Glutamatergic neuron (in vitro differentiated cells): ENCODE results near the gene TSSK6. TPM values are rescaled to one million over a fixed set of nuclear protein-coding genes. Genes with fewer than 3 reads are reported as not detected.

Experiments used
- DNase-seq: peaks from one replicate; pipeline ENCODE4 v3.0.0; 2022
- H3K27ac Mint-ChIP-seq: one replicate; pipeline ENCODE4 v1.8.0; 2020; ENCODE audit warnings: mild to moderate bottlenecking, mixed read lengths, inconsistent platforms; ENCODE audit not compliant: unreplicated experiment
- H3K27me3 Mint-ChIP-seq: one replicate; pipeline ENCODE4 v1.8.0; 2020; ENCODE audit warnings: mild to moderate bottlenecking, moderate library complexity, mixed read lengths, inconsistent platforms; ENCODE audit not compliant: unreplicated experiment
- H3K36me3 Mint-ChIP-seq: one replicate; pipeline ENCODE4 v1.8.0; 2020; ENCODE audit warnings: mild to moderate bottlenecking, mixed read lengths, inconsistent platforms; ENCODE audit not compliant: unreplicated experiment
- H3K4me1 Mint-ChIP-seq: one replicate; pipeline ENCODE4 v1.8.0; 2020; ENCODE audit warnings: mild to moderate bottlenecking, low read depth, mixed read lengths, inconsistent platforms; ENCODE audit not compliant: unreplicated experiment
- H3K4me3 Mint-ChIP-seq: one replicate; pipeline ENCODE4 v1.8.0; 2020; ENCODE audit warnings: mild to moderate bottlenecking, mixed read lengths, inconsistent platforms; ENCODE audit not compliant: unreplicated experiment
- H3K9me3 Mint-ChIP-seq: one replicate; pipeline ENCODE4 v1.8.0; 2020; ENCODE audit warnings: mild to moderate bottlenecking, moderate library complexity, mixed read lengths, inconsistent platforms; ENCODE audit not compliant: unreplicated experiment
- CTCF ChIP-seq: fragments of 200-600 bp; sonication (generic); IDR thresholded peaks from one replicate; pipeline ENCODE4 v1.5.0; 2021; ENCODE audit not compliant: partially characterized antibody, unreplicated experiment
- total RNA-seq: library from RNA; stranded (reverse); fragmentation: NEBNext Ultra II Directional; extraction: Animal tissue kit (Norgen Biotek cat#: 25700); gene quantifications from one replicate; pipeline ENCODE4 v1.2.1, GENCODE V29; 2021; ENCODE audit not compliant: unreplicated experiment

TSSK6 gene
- total RNA-seq, 1 donor from 2014 or later = 1.7 TPM

DNA sequence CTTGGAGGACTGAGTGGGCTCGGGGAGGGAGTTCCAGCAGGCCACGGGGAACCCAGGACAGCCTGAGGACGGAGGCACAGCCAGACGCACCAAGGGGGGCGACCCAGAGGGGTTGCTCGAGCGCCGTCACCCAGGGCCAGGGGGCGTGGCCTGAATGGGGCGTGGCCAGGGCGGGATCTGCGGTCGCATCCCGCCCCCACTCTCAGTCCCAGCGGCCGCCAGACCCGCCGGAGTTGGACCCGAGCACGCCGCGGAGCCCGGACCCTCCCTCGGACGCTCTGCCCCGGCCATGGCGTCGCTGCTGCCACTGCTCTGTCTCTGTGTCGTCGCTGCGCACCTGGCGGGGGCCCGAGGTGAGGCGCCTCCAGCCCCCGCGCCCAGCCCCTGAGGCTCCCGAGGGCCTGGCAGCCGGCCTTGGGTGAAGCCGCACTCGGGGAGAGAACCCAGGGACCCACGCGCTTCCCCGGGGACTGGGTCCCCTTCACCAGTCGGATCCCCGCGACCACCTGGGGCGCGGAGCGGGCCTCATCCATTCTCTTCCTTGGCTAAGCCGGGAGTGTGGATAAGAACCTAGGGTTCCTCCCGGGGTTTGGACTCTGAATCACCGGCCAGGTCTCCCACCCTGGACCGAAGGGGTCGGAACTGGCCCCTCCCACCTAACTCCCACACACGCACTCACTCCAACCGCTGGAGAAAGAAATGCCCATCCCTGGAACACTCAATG is 22.9 kb upstream of the TSSK6 start, which contains the start of gene CILP2:
TSS of gene CILP2 (plus strand) at position 205 of the 724 bp plus-strand sequence. CDS start at position 290, 85 bp downstream.
- Mint-ChIP-seq H3K9me3 (peaks cover 11% of the 10 kb centered on the region), H3K27ac (peak within 1 kb of the TSS; percentile 57), H3K27me3 (peaks cover 31% of the 10 kb centered on the region), H3K4me1 (peaks cover 16% of the 10 kb centered on the region), H3K4me3 (peak within 1 kb of the TSS; percentile 84), H3K36me3 (no peaks in the 10 kb centered on the region)
- no peak for TF ChIP-seq CTCF
- DNase-seq = peak; percentile 87

- H3K4me1 Mint-ChIP-seq = peaks cover 18% of the 10 kb centered on the region
- H3K27ac Mint-ChIP-seq = peak overlapping the region; percentile 55
- peaks cover 9% of the 10 kb centered on the region for H3K9me3 Mint-ChIP-seq
- peak overlapping the region; percentile 64 for H3K4me3 Mint-ChIP-seq
- peaks cover 29% of the 10 kb centered on the region for H3K27me3 Mint-ChIP-seq
- peak; percentile 23 for DNase-seq
- TF ChIP-seq CTCF = no peak
- no peaks in the 10 kb centered on the region for H3K36me3 Mint-ChIP-seq
Measured at GRCh38 chr19:19537075-19538048, 22.0 kb upstream of the TSSK6 start.

- Mint-ChIP-seq H3K4me1 (peaks cover 20% of the 10 kb centered on the region), H3K4me3 (no peak overlapping the region), H3K36me3 (no peaks in the 10 kb centered on the region), H3K27ac (no peak overlapping the region), H3K9me3 (peaks cover 13% of the 10 kb centered on the region), H3K27me3 (peaks cover 33% of the 10 kb centered on the region)
- TF ChIP-seq CTCF = no peak
- DNase-seq = no peak
Measured at GRCh38 chr19:19535311-19536191, 20.2 kb upstream of the TSSK6 start.

GRCh38 chr19:19534556-19535265 is 19.4 kb upstream of the TSSK6 start:
- DNase-seq = no peak
- Mint-ChIP-seq H3K36me3 (no peaks in the 10 kb centered on the region), H3K27ac (no peak overlapping the region), H3K9me3 (peaks cover 13% of the 10 kb centered on the region), H3K4me1 (peaks cover 20% of the 10 kb centered on the region), H3K27me3 (peaks cover 33% of the 10 kb centered on the region), H3K4me3 (peak overlapping the region; percentile 1)
- no peak for TF ChIP-seq CTCF
